ENCODE measurements around the gene HOXA13. TPM values are rescaled to one million over a fixed set of nuclear protein-coding genes. Genes with fewer than 3 reads are reported as not detected.
A peak's percentile ranks its signal among the peaks of the same experiment; 100 is the strongest.

Gene HOXA13
- total RNA-seq, 4 donors from 2014 or later: not detected

GRCh38 chr7:27202018-27202861 is 2.3 kb upstream of the HOXA13 start:
- peaks cover 4 to 44% (median 13%) of the 10 kb centered on the region in 4 donors for H3K4me1 ChIP-seq
- DNase-seq: peak in 1 of 3 donors; percentile 51
- H3K36me3 ChIP-seq: no peaks in the 10 kb centered on the region
- H3K27ac ChIP-seq: no peak overlapping the region
- no peak overlapping the region for H3K4me3 ChIP-seq
- H3K9me3 ChIP-seq: peaks cover 0 to 6% (median 0%) of the 10 kb centered on the region in 4 donors
- H3K27me3 ChIP-seq: peaks cover 0 to 93% of the 10 kb centered on the region in 2 donors
- no peak for TF ChIP-seq CTCF (IDR thresholded peaks at IDR 0.05)
- no peak for TF ChIP-seq POLR2A (IDR thresholded peaks at IDR 0.05)

GRCh38 chr7:27201580-27202017 is 1.7 kb upstream of the HOXA13 start:
- TF ChIP-seq CTCF (IDR thresholded peaks at IDR 0.05) (no peak), POLR2A (IDR thresholded peaks at IDR 0.05) (no peak)
- no peak overlapping the region for H3K27ac ChIP-seq
- H3K9me3 ChIP-seq: peaks cover 0 to 6% (median 0%) of the 10 kb centered on the region in 4 donors
- H3K36me3 ChIP-seq: no peaks in the 10 kb centered on the region
- peak overlapping the region in 1 of 4 donors; percentile 26 for H3K4me3 ChIP-seq
- H3K27me3 ChIP-seq: peaks cover 0 to 92% of the 10 kb centered on the region in 2 donors
- H3K4me1 ChIP-seq: peaks cover 4 to 44% (median 13%) of the 10 kb centered on the region in 4 donors
- DNase-seq: no peak

- peaks cover 0 to 6% (median 0%) of the 10 kb centered on the region in 4 donors for H3K9me3 ChIP-seq
- peaks cover 4 to 44% (median 13%) of the 10 kb centered on the region in 4 donors for H3K4me1 ChIP-seq
- peak in 1 of 3 donors; percentile 50 for DNase-seq
- H3K36me3 ChIP-seq: no peaks in the 10 kb centered on the region
- TF ChIP-seq CTCF (IDR thresholded peaks at IDR 0.05) (no peak), POLR2A (IDR thresholded peaks at IDR 0.05) (no peak)
- H3K27ac ChIP-seq: no peak overlapping the region
- H3K27me3 ChIP-seq: peaks cover 0 to 89% of the 10 kb centered on the region in 2 donors
- peak overlapping the region in 3 of 4 donors; percentile 34 to 47 (median 46) for H3K4me3 ChIP-seq
These were observed 1.1 kb upstream of the HOXA13 start for GRCh38 chr7:27200761-27201579.

GRCh38 chr7:27198871-27199801 is 755 bp downstream of the HOXA13 start:
- TF ChIP-seq CTCF (IDR thresholded peaks at IDR 0.05) (no peak), POLR2A (IDR thresholded peaks at IDR 0.05) (no peak)
- DNase-seq: peak in 1 of 3 donors; percentile 56
- no peaks in the 10 kb centered on the region for H3K36me3 ChIP-seq
- H3K4me3 ChIP-seq: peak overlapping the region in 3 of 4 donors; percentile 27 to 47 (median 46)
- peaks cover 4 to 32% (median 13%) of the 10 kb centered on the region in 4 donors for H3K4me1 ChIP-seq
- peaks cover 0 to 6% (median 0%) of the 10 kb centered on the region in 4 donors for H3K9me3 ChIP-seq
- no peak overlapping the region for H3K27ac ChIP-seq
- peaks cover 0 to 89% of the 10 kb centered on the region in 2 donors for H3K27me3 ChIP-seq

Data from Peyer's patch (tissue), 4 donors.